HG03066 (cell line): ENCODE results near the gene TP53BP2.
"Not testable (repeated sequence)": the region's sequence is repeated elsewhere in the genome, so short reads cannot be mapped to it uniquely, and the experiment has no call there.

Source experiments
- ATAC-seq: cut with Tn5 transposase; IDR thresholded peaks from one replicate; pipeline ENCODE4 v1.9.1; 2021; ENCODE audit warnings: low read depth; ENCODE audit not compliant: unreplicated experiment

TP53BP2 gene

GRCh38 chr1:223750730-223751570, 94.8 kb downstream of the TP53BP2 start:
- no peak for ATAC-seq

GRCh38 chr1:223748773-223749733, 96.7 kb downstream of the TP53BP2 start:
- peak; percentile 71 for ATAC-seq

- no peak for ATAC-seq
These were observed 97.4 kb downstream of the TP53BP2 start for GRCh38 chr1:223748405-223748772.

GRCh38 chr1:223747838-223748335, 97.9 kb downstream of the TP53BP2 start:
- ATAC-seq: no peak

- ATAC-seq: no peak
These were observed 100.0 kb downstream of the TP53BP2 start for GRCh38 chr1:223745731-223746130.

GRCh38 chr1:223742856-223743517, 102.8 kb downstream of the TP53BP2 start:
- ATAC-seq: no peak

- no peak for ATAC-seq
These were observed 103.9 kb downstream of the TP53BP2 start for GRCh38 chr1:223741861-223742260.

GRCh38 chr1:223740038-223740736, 105.6 kb downstream of the TP53BP2 start:
- ATAC-seq: not testable (repeated sequence)

- no peak for ATAC-seq
These were observed 106.2 kb downstream of the TP53BP2 start for GRCh38 chr1:223739366-223740037.

GRCh38 chr1:223738465-223739365, 107.0 kb downstream of the TP53BP2 start:
- ATAC-seq: no peak

- ATAC-seq: no peak
These were observed 108.4 kb downstream of the TP53BP2 start for GRCh38 chr1:223737342-223737741.

GRCh38 chr1:223736638-223737037, 109.1 kb downstream of the TP53BP2 start:
- not testable (repeated sequence) for ATAC-seq

GRCh38 chr1:223733898-223734852, 111.6 kb downstream of the TP53BP2 start:
- ATAC-seq: no peak

- ATAC-seq: no peak
These were observed 112.6 kb downstream of the TP53BP2 start for GRCh38 chr1:223732993-223733798.

GRCh38 chr1:223731133-223731770, 114.5 kb downstream of the TP53BP2 start:
- no peak for ATAC-seq

- no peak for ATAC-seq
These were observed 115.1 kb downstream of the TP53BP2 start for GRCh38 chr1:223730479-223731132.
